ENCODE measurements around the gene ZBTB7C.

The ZBTB7C gene

GRCh38 chr18:48104705-48105104 is 304.5 kb downstream of the ZBTB7C start:
- no peak overlapping the region for H3K27ac ChIP-seq
- TF ChIP-seq CTCF (conservative IDR thresholded peaks at IDR 0.05) (no peak), ZFX (IDR thresholded peaks at IDR 0.05) (no peak)

GRCh38 chr18:48100651-48101165 is 308.5 kb downstream of the ZBTB7C start:
- no peak overlapping the region for H3K27ac ChIP-seq

GRCh38 chr18:48100165-48100575 is 309.0 kb downstream of the ZBTB7C start:
- no peak overlapping the region for H3K27ac ChIP-seq
- TF ChIP-seq CTCF (conservative IDR thresholded peaks at IDR 0.05) (no peak), ZFX (IDR thresholded peaks at IDR 0.05) (no peak)

More at GRCh38 chr18:48100651-48101165, 308.5 kb downstream of the ZBTB7C start:
- TF ChIP-seq CTCF (conservative IDR thresholded peaks at IDR 0.05) = no peak
- TF ChIP-seq ZFX (IDR thresholded peaks at IDR 0.05) = no peak

GRCh38 chr18:48099481-48100164 is 309.6 kb downstream of the ZBTB7C start:
- no peak overlapping the region for H3K27ac ChIP-seq
- no peak for TF ChIP-seq CTCF (conservative IDR thresholded peaks at IDR 0.05)
- no peak for TF ChIP-seq ZFX (IDR thresholded peaks at IDR 0.05)

- TF ChIP-seq CTCF (conservative IDR thresholded peaks at IDR 0.05) (no peak), ZFX (IDR thresholded peaks at IDR 0.05) (no peak)
- H3K27ac ChIP-seq = no peak overlapping the region
Observed at GRCh38 chr18:48098538-48098937, 310.6 kb downstream of the ZBTB7C start.

GRCh38 chr18:48098007-48098406 is 311.2 kb downstream of the ZBTB7C start:
- H3K27ac ChIP-seq = no peak overlapping the region
- TF ChIP-seq ZFX (IDR thresholded peaks at IDR 0.05) (no peak), CTCF (conservative IDR thresholded peaks at IDR 0.05) (no peak)

- no peak for TF ChIP-seq ZFX (IDR thresholded peaks at IDR 0.05)
- TF ChIP-seq CTCF (conservative IDR thresholded peaks at IDR 0.05) = no peak
- no peak overlapping the region for H3K27ac ChIP-seq
Observed at GRCh38 chr18:48095726-48096125, 313.5 kb downstream of the ZBTB7C start.
